ENCODE results near the gene CCDC47. TPM values are rescaled to one million over a fixed set of nuclear protein-coding genes. Genes with fewer than 3 reads are reported as not detected.

The CCDC47 gene
- total RNA-seq, 1 experiment from 2014 or later, result 80.5 TPM

DNA sequence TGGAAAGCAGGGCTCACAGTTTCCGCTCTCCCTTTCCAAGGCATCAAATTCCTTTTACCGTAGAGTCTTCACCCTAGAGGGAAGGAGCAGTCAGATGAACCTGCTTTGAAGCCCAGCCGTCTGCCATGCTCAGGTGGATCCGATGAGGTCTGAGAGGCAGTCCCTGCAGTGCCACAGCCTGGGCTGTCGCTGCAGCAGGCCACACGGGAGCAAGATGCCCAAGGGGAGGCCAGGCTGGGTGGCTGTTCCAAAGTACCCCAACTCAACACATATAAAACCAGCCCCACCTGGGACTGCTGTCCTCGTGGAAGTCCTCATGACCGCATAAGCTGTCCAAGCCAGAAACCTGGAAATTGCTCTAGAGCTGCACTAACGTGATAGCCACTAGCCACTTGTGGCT is 68.6 kb downstream of the CCDC47 start:
- BruUV-seq (replicated peaks), result no TSS peak

GRCh38 chr17:63704259-63704576 is 69.2 kb downstream of the CCDC47 start:
- BruUV-seq (replicated peaks), result no TSS peak
- no peaks in the 10 kb centered on the region for H3K9me3 Mint-ChIP-seq (ENCODE audit: low read depth, unreplicated experiment)
- CTCF ChIA-PET, result no interaction called here
- H3K27me3 Mint-ChIP-seq (ENCODE audit: unreplicated experiment), result no peaks in the 10 kb centered on the region
- no peaks in the 10 kb centered on the region for H3K4me1 Mint-ChIP-seq (ENCODE audit: low read depth, unreplicated experiment)
- H3K27ac Mint-ChIP-seq (ENCODE audit: unreplicated experiment), result no peak overlapping the region
- intact Hi-C loops (cut with micrococcal nuclease; ENCODE audit: unreplicated experiment), result no loop called here
- peaks cover 2% of the 10 kb centered on the region for H3K36me3 Mint-ChIP-seq (ENCODE audit: insufficient read depth, unreplicated experiment)
- DNase-seq, result no peak
- TF ChIP-seq CTCF (IDR thresholded peaks at IDR 0.05; ENCODE audit: unreplicated experiment), result no peak
- no peak overlapping the region for H3K4me3 Mint-ChIP-seq (ENCODE audit: low read depth, unreplicated experiment)

More for the DNA sequence above, 68.6 kb downstream of the CCDC47 start:
- Mint-ChIP-seq H3K36me3 (ENCODE audit: insufficient read depth, unreplicated experiment) (no peaks in the 10 kb centered on the region), H3K4me3 (ENCODE audit: low read depth, unreplicated experiment) (no peak overlapping the region), H3K27me3 (ENCODE audit: unreplicated experiment) (no peaks in the 10 kb centered on the region), H3K9me3 (ENCODE audit: low read depth, unreplicated experiment) (no peaks in the 10 kb centered on the region), H3K27ac (ENCODE audit: unreplicated experiment) (no peak overlapping the region), H3K4me1 (ENCODE audit: low read depth, unreplicated experiment) (no peaks in the 10 kb centered on the region)
- intact Hi-C loops (cut with micrococcal nuclease; ENCODE audit: unreplicated experiment), result no loop called here
- no peak for TF ChIP-seq CTCF (IDR thresholded peaks at IDR 0.05; ENCODE audit: unreplicated experiment)
- no peak for DNase-seq
- CTCF ChIA-PET, result no interaction called here

- no peaks in the 10 kb centered on the region for H3K4me1 Mint-ChIP-seq (ENCODE audit: low read depth, unreplicated experiment)
- intact Hi-C loops (cut with micrococcal nuclease; ENCODE audit: unreplicated experiment), result no loop called here
- TF ChIP-seq CTCF (IDR thresholded peaks at IDR 0.05; ENCODE audit: unreplicated experiment), result no peak
- H3K27ac Mint-ChIP-seq (ENCODE audit: unreplicated experiment), result no peak overlapping the region
- no TSS peak for BruUV-seq (replicated peaks)
- H3K27me3 Mint-ChIP-seq (ENCODE audit: unreplicated experiment), result no peaks in the 10 kb centered on the region
- DNase-seq, result no peak
- H3K9me3 Mint-ChIP-seq (ENCODE audit: low read depth, unreplicated experiment), result no peaks in the 10 kb centered on the region
- peaks cover 5% of the 10 kb centered on the region for H3K36me3 Mint-ChIP-seq (ENCODE audit: insufficient read depth, unreplicated experiment)
- CTCF ChIA-PET, result no interaction called here
- no peak overlapping the region for H3K4me3 Mint-ChIP-seq (ENCODE audit: low read depth, unreplicated experiment)
Measured at GRCh38 chr17:63703556-63704258, 69.7 kb downstream of the CCDC47 start.

DNA sequence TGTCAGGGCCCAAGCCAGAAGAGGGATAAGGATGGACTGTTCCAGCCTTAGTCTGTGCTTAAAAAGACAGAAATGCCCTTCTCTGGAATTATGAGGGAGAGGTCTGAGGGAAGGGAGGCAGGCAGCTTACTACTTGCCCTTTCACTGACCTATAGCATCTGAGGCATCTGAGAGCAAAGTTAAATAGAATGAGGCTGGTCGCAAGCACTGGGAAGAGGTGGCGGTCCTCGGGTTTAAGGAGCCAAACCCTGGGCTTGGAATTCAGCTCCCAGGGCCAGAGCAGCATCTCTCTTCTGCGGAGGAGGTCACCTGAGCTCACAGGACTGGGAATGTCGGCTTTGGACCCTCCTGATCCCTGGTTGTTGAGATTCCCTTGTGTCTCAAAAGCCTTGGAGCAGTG is 70.4 kb downstream of the CCDC47 start:
- no peak overlapping the region for H3K4me3 Mint-ChIP-seq (ENCODE audit: low read depth, unreplicated experiment)
- H3K4me1 Mint-ChIP-seq (ENCODE audit: low read depth, unreplicated experiment), result no peaks in the 10 kb centered on the region
- no TSS peak for BruUV-seq (replicated peaks)
- H3K36me3 Mint-ChIP-seq (ENCODE audit: insufficient read depth, unreplicated experiment), result peaks cover 5% of the 10 kb centered on the region
- TF ChIP-seq CTCF (IDR thresholded peaks at IDR 0.05; ENCODE audit: unreplicated experiment), result no peak
- intact Hi-C loops (cut with micrococcal nuclease; ENCODE audit: unreplicated experiment), result no loop called here
- H3K27ac Mint-ChIP-seq (ENCODE audit: unreplicated experiment), result no peak overlapping the region
- DNase-seq, result no peak
- H3K27me3 Mint-ChIP-seq (ENCODE audit: unreplicated experiment), result no peaks in the 10 kb centered on the region
- CTCF ChIA-PET, result no interaction called here
- H3K9me3 Mint-ChIP-seq (ENCODE audit: low read depth, unreplicated experiment), result no peaks in the 10 kb centered on the region
